Mucosa of descending colon (tissue), 3 donors: Measurements from ENCODE around the gene FPR2. TPM values are rescaled to one million over a fixed set of nuclear protein-coding genes. Genes with fewer than 3 reads are reported as not detected.
"Not testable (repeated sequence)": the region's sequence is repeated elsewhere in the genome, so short reads cannot be mapped to it uniquely, and the experiment has no call there.

Source experiments
- ATAC-seq: fragments of 200-7000 bp; cut with Tn5 transposase; one replicate; pipeline ENCODE4 v1.9.1; 2020; ENCODE audit warnings: mild to moderate bottlenecking, moderate library complexity
- DNase-seq, 3 donors: peaks; one replicate each; pipeline ENCODE4 v3.0.0-alpha.2; 2020
- H3K36me3 ChIP-seq: fragments of 200-600 bp; one replicate; pipeline ENCODE4 v1.8.0; 2021; ENCODE audit warnings: low read depth, mild to moderate bottlenecking
- H3K4me1 ChIP-seq: fragments of 200-600 bp; one replicate; pipeline ENCODE4 v1.8.0; 2021; ENCODE audit warnings: low read depth, mild to moderate bottlenecking
- H3K4me3 ChIP-seq: fragments of 200-600 bp; one replicate; pipeline ENCODE4 v1.8.0; 2021; ENCODE audit warnings: mild to moderate bottlenecking
- H3K9me3 ChIP-seq: fragments of 200-600 bp; one replicate; pipeline ENCODE4 v1.8.0; 2021; ENCODE audit warnings: mild to moderate bottlenecking
- intact Hi-C, 2 donors: fragments of 100-400 bp; cut with DNase I in 1 of 2; cut with micrococcal nuclease in 1 of 2; formaldehyde crosslinking; loops; one replicate each; pipeline versions ENCODE4 v1.11.0 to v1.11.1; 2022; cut with DNase I, micrococcal nuclease
- total RNA-seq, 3 donors: library from RNA; stranded (reverse); fragmentation: NEBNext Ultra II Directional in 2 of 3; extraction: Animal tissue kit (Norgen Biotek cat#: 25700) in 2 of 3; gene quantifications; one replicate each; pipeline versions ENCODE4 v1.2.1 to v1.2.4, GENCODE V29; 2021 to 2023
- TF ChIP-seq, protein P1 (sequence below): fragments of 200-600 bp; IDR thresholded peaks from one replicate; pipeline ENCODE4 v1.8.0; 2022; ENCODE audit warnings: antibody characterized with exemption, mild to moderate bottlenecking
- donor health status: DM: no; HTN: no; CAD: no; lungs with moderate emphysema.
- donor health status: DM: no; HTN: no; CAD: no.
- donor health status: DM: no; HTN: yes; CAD: no.

FPR2 gene
- total RNA-seq, 3 donors from 2014 or later, result 0.41 to 2.7 TPM; not detected in 1

DNA sequence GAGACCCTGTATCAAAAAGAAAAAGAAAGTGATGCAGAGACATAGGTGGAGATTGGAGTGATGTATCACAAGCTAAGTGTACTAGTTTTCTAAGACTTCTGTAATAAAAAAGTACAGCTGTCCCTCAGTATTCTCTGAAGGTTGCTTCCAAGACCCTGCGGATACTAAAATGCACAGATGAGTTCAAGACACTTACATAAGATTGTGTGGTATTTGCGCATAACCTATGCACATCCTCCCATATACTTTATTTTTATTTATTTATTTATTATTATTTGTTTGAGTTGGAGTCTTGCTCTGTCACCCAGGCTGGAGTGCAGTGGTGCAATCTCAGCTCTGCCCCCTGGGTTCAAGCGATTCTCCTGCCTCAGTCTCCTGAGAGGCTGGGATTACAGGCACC, 23.6 kb upstream of the FPR2 start:
- no peaks in the 10 kb centered on the region for H3K9me3 ChIP-seq
- DNase-seq, result no peak
- no peaks in the 10 kb centered on the region for H3K4me1 ChIP-seq
- no peak overlapping the region for H3K4me3 ChIP-seq
- TF ChIP-seq, protein P1, sequence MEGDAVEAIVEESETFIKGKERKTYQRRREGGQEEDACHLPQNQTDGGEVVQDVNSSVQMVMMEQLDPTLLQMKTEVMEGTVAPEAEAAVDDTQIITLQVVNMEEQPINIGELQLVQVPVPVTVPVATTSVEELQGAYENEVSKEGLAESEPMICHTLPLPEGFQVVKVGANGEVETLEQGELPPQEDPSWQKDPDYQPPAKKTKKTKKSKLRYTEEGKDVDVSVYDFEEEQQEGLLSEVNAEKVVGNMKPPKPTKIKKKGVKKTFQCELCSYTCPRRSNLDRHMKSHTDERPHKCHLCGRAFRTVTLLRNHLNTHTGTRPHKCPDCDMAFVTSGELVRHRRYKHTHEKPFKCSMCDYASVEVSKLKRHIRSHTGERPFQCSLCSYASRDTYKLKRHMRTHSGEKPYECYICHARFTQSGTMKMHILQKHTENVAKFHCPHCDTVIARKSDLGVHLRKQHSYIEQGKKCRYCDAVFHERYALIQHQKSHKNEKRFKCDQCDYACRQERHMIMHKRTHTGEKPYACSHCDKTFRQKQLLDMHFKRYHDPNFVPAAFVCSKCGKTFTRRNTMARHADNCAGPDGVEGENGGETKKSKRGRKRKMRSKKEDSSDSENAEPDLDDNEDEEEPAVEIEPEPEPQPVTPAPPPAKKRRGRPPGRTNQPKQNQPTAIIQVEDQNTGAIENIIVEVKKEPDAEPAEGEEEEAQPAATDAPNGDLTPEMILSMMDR, result no peak
- ATAC-seq, result no peak
- intact Hi-C loops, result no loop called here
- H3K36me3 ChIP-seq, result no peaks in the 10 kb centered on the region

DNA sequence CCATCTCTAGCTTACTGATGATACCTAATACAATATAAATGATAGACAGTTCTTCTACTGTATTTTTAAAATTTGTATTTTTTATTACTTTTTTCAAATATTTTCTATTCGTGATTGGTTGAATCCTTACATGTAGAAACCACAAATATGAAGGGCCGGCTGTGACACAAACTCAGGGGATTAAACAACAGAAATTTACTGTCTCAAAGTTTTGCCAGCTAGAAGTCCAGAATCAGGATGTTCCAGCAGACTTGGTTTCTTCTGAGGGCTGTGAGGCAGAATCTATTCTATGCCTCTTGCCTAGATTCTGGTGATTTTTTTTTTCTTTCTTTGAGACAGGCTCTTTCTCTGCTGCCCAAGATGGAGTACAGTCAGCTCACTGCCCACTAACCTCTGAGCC, 23.1 kb upstream of the FPR2 start:
- no peaks in the 10 kb centered on the region for H3K9me3 ChIP-seq
- no peaks in the 10 kb centered on the region for H3K4me1 ChIP-seq
- TF ChIP-seq, protein P1, result no peak
- DNase-seq, result no peak
- H3K4me3 ChIP-seq, result no peak overlapping the region
- no peaks in the 10 kb centered on the region for H3K36me3 ChIP-seq
- intact Hi-C loops, result no loop called here
- ATAC-seq, result no peak

DNA sequence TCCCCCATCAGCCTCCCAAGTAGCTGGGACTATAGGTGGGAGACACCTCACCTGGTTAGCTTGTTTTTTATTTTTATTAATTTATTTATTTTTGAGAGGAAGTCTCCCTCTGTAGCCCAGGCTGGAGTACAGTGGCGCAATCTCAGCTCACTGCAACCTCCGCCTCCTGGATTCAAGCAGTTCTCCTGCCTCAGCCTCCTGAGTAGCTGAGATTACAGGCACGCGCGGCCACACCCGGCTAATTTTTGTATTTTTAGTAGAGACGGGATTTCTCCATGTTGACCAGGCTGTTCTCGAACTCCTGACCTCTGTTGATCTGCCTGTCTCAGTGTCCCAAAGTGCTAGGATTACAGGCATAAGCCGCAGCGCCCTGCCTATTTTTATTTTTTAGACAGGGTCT, 22.5 kb upstream of the FPR2 start:
- intact Hi-C loops, ATAC-seq: not testable (repeated sequence)

DNA sequence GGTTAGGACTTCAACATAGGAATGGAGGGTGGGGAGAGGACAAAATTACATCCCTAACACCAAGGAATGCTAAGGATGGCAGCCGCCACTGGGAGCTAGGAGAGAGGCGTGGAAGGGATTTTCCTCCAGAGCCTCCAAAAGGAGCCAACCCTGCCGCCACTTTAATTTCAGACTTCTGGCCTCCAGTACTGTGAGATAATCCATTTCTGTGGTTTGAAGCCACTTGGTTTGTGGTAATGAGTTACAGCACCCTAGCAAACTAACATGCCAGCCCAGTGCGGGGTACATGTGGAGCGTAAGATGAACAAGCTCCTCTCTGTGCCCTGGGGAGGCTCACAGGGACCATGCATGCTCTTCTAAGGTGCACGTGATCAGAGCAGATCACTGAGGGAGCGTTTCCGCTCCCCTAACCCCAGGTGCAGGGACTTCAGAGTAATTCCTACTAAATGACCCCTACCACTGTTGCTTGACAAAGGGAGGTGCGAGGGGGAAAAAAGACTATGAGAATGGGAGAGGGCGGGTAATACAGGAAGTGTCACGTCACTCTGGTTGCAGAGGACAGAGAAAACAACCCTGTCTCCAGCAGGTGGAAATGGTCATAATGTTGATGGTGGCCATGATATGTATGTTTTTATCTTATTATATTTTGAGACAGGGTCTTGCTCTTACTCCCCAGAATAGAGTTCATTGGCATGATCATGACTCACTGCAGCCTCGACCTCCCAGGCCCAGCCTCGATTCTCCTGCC, 21.3 kb upstream of the FPR2 start:
- Histone ChIP-seq H3K36me3 (no peaks in the 10 kb centered on the region), H3K4me3 (no peak overlapping the region), H3K9me3 (no peaks in the 10 kb centered on the region), H3K4me1 (no peaks in the 10 kb centered on the region)
- TF ChIP-seq, protein P1, result no peak
- intact Hi-C loops, result no loop called here
- no peak for DNase-seq
- no peak for ATAC-seq

More for the DNA sequence above, 22.5 kb upstream of the FPR2 start:
- H3K4me3 ChIP-seq, H3K4me1 ChIP-seq, H3K36me3 ChIP-seq, DNase-seq, H3K9me3 ChIP-seq: not testable (repeated sequence)

DNA sequence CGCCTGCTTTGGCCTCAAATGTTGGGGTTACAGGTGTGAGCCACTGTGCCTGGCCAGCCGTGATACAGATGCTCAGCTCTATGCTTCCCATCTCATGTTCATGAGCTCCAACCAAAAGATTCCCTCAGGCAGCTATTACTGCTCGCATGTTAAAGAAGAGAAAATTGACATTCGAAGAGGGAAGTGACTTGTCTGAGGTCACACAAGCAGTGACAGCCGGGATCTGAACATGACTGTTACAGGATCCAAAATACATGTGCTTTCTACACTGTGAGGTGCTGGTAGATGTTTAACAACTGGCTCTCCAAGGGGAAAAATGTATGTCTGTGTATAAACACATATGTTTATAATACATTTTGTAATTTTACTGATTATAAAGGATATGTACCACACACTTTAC, 20.6 kb upstream of the FPR2 start:
- Histone ChIP-seq H3K4me1 (no peaks in the 10 kb centered on the region), H3K4me3 (no peak overlapping the region), H3K9me3 (no peaks in the 10 kb centered on the region), H3K36me3 (no peaks in the 10 kb centered on the region)
- ATAC-seq (no peak), DNase-seq (no peak)
- TF ChIP-seq, protein P1, result no peak
- intact Hi-C loops, result no loop called here

DNA sequence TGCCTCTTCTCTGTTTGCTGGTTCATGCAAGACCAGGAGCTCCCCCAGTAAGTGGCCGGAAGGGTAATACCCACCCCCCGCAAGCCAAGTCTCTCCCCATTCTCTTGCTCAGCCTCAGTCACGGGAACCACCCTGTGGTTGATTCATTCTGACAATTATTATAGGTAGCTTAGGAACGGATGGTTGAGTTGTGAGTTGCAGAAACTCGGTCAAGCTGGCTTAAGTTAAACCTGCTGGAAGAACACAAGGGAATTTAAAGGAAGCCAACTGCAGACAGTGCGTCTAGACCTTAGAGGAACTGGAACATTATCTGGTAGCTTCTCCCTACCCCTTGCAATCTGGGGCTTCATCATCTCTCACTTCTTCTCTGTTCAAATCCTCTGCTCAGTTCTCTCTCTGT, 18.2 kb upstream of the FPR2 start:
- Histone ChIP-seq H3K36me3 (no peaks in the 10 kb centered on the region), H3K4me1 (no peaks in the 10 kb centered on the region), H3K4me3 (no peak overlapping the region), H3K9me3 (no peaks in the 10 kb centered on the region)
- no peak for ATAC-seq
- TF ChIP-seq, protein P1, result no peak
- intact Hi-C loops, result no loop called here
- no peak for DNase-seq
